WTC11 (cell line): Measurements from ENCODE around the gene FGF22. TPM values are rescaled to one million over a fixed set of nuclear protein-coding genes. Genes with fewer than 3 reads are reported as not detected.

Source experiments
- GRHL2 ChIP-seq: fragments of 250-450 bp; sonication (Bioruptor Pico); IDR thresholded peaks from 2 replicates; pipeline ENCODE4 v1.8.0; 2022; ENCODE audit warnings: mild to moderate bottlenecking, moderate library complexity; ENCODE audit not compliant: insufficient replicate concordance, severe bottlenecking
- IRF2 ChIP-seq: sonication (generic); formaldehyde crosslinking; IDR thresholded peaks from 2 replicates; pipeline ENCODE4 v1.8.0; 2022; ENCODE audit warnings: low read depth, missing genetic modification reagents, borderline replicate concordance
- MXD4 ChIP-seq: fragments of 250-450 bp; sonication (Bioruptor Pico); IDR thresholded peaks from 2 replicates; pipeline ENCODE4 v1.8.0; 2021; ENCODE audit warnings: mild to moderate bottlenecking, moderate library complexity, borderline replicate concordance
- NFATC4 ChIP-seq: fragments of 250-450 bp; sonication (Bioruptor Pico); IDR thresholded peaks from 2 replicates; pipeline ENCODE4 v1.9.0; 2021; ENCODE audit warnings: mild to moderate bottlenecking
- ZNF232 ChIP-seq: sonication (generic); formaldehyde crosslinking; IDR thresholded peaks from 2 replicates; pipeline ENCODE4 v1.8.0; 2022; ENCODE audit warnings: mild to moderate bottlenecking, missing genetic modification reagents
- total RNA-seq: library from RNA; stranded (reverse); gene quantifications from 3 replicates; pipeline ENCODE4 v1.2.3, GENCODE V29; 2021
- TF ChIP-seq, protein P1 (sequence below): sonication (generic); formaldehyde crosslinking; IDR thresholded peaks from 2 replicates; pipeline ENCODE4 v1.8.0; 2022; ENCODE audit warnings: missing genetic modification reagents
- TF ChIP-seq, protein P2 (sequence below): sonication (generic); formaldehyde crosslinking; IDR thresholded peaks from 2 replicates; pipeline ENCODE4 v1.8.1; 2023; ENCODE audit warnings: mild to moderate bottlenecking, missing genetic modification reagents, moderate library complexity
- TF ChIP-seq, protein P3 (sequence below): fragments of 250-450 bp; sonication (Bioruptor Pico); IDR thresholded peaks from 2 replicates; pipeline ENCODE4 v1.8.0; 2021; ENCODE audit warnings: mild to moderate bottlenecking
- TF ChIP-seq, protein P4 (sequence below): fragments of 200-600 bp; IDR thresholded peaks from 2 replicates; pipeline ENCODE4 v1.8.0; 2022; ENCODE audit warnings: antibody characterized with exemption
- TF ChIP-seq, protein P5 (sequence below): fragments of 250-450 bp; sonication (Bioruptor Pico); conservative IDR thresholded peaks from 2 replicates; pipeline ENCODE4 v1.9.0; 2021; ENCODE audit warnings: mild to moderate bottlenecking
- TF ChIP-seq, protein P6 (sequence below): fragments of 250-450 bp; sonication (Bioruptor Pico); IDR thresholded peaks from 2 replicates; pipeline ENCODE4 v1.9.0; 2021; ENCODE audit warnings: mild to moderate bottlenecking, borderline replicate concordance

The FGF22 gene
- total RNA-seq, 1 experiment from 2014 or later = 1.6 TPM

DNA sequence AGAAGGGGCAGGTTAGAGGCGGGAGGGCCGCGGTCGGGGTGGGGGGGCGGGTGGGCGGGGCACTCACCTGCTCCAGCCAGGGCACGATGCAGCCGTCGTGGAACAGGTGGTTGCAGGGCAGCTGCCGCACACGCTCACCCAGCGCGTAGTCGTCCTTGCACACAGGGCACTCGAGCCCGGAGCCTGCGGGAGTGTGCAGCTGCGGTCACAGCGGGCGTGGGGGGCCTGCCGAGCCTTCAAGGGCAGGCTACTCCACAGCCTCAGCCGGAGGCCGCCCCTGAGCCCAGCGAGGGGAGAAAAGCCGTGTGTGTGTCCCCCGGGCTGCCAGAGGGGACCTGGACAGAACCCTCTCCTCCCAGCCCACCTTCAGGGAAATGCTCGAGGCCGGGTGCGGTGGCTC lies 8.6 kb downstream of the FGF22 start (continued):
- TF ChIP-seq, protein P1, sequence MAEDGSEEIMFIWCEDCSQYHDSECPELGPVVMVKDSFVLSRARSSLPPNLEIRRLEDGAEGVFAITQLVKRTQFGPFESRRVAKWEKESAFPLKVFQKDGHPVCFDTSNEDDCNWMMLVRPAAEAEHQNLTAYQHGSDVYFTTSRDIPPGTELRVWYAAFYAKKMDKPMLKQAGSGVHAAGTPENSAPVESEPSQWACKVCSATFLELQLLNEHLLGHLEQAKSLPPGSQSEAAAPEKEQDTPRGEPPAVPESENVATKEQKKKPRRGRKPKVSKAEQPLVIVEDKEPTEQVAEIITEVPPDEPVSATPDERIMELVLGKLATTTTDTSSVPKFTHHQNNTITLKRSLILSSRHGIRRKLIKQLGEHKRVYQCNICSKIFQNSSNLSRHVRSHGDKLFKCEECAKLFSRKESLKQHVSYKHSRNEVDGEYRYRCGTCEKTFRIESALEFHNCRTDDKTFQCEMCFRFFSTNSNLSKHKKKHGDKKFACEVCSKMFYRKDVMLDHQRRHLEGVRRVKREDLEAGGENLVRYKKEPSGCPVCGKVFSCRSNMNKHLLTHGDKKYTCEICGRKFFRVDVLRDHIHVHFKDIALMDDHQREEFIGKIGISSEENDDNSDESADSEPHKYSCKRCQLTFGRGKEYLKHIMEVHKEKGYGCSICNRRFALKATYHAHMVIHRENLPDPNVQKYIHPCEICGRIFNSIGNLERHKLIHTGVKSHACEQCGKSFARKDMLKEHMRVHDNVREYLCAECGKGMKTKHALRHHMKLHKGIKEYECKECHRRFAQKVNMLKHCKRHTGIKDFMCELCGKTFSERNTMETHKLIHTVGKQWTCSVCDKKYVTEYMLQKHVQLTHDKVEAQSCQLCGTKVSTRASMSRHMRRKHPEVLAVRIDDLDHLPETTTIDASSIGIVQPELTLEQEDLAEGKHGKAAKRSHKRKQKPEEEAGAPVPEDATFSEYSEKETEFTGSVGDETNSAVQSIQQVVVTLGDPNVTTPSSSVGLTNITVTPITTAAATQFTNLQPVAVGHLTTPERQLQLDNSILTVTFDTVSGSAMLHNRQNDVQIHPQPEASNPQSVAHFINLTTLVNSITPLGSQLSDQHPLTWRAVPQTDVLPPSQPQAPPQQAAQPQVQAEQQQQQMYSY (CRISPR knock-in tag) = no peak
- TF ChIP-seq, protein P2, sequence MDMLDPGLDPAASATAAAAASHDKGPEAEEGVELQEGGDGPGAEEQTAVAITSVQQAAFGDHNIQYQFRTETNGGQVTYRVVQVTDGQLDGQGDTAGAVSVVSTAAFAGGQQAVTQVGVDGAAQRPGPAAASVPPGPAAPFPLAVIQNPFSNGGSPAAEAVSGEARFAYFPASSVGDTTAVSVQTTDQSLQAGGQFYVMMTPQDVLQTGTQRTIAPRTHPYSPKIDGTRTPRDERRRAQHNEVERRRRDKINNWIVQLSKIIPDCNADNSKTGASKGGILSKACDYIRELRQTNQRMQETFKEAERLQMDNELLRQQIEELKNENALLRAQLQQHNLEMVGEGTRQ (CRISPR knock-in tag) = no peak
- TF ChIP-seq, protein P3, sequence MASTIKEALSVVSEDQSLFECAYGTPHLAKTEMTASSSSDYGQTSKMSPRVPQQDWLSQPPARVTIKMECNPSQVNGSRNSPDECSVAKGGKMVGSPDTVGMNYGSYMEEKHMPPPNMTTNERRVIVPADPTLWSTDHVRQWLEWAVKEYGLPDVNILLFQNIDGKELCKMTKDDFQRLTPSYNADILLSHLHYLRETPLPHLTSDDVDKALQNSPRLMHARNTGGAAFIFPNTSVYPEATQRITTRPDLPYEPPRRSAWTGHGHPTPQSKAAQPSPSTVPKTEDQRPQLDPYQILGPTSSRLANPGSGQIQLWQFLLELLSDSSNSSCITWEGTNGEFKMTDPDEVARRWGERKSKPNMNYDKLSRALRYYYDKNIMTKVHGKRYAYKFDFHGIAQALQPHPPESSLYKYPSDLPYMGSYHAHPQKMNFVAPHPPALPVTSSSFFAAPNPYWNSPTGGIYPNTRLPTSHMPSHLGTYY (CRISPR knock-in tag) = no peak
- TF ChIP-seq GRHL2 (CRISPR knock-in tag) (no peak), MXD4 (CRISPR knock-in tag) (no peak), ZNF232 (CRISPR knock-in tag) (no peak), IRF2 (CRISPR knock-in tag) (no peak), NFATC4 (CRISPR knock-in tag) (no peak)
- TF ChIP-seq, protein P4, sequence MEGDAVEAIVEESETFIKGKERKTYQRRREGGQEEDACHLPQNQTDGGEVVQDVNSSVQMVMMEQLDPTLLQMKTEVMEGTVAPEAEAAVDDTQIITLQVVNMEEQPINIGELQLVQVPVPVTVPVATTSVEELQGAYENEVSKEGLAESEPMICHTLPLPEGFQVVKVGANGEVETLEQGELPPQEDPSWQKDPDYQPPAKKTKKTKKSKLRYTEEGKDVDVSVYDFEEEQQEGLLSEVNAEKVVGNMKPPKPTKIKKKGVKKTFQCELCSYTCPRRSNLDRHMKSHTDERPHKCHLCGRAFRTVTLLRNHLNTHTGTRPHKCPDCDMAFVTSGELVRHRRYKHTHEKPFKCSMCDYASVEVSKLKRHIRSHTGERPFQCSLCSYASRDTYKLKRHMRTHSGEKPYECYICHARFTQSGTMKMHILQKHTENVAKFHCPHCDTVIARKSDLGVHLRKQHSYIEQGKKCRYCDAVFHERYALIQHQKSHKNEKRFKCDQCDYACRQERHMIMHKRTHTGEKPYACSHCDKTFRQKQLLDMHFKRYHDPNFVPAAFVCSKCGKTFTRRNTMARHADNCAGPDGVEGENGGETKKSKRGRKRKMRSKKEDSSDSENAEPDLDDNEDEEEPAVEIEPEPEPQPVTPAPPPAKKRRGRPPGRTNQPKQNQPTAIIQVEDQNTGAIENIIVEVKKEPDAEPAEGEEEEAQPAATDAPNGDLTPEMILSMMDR = no peak
- TF ChIP-seq, protein P5, sequence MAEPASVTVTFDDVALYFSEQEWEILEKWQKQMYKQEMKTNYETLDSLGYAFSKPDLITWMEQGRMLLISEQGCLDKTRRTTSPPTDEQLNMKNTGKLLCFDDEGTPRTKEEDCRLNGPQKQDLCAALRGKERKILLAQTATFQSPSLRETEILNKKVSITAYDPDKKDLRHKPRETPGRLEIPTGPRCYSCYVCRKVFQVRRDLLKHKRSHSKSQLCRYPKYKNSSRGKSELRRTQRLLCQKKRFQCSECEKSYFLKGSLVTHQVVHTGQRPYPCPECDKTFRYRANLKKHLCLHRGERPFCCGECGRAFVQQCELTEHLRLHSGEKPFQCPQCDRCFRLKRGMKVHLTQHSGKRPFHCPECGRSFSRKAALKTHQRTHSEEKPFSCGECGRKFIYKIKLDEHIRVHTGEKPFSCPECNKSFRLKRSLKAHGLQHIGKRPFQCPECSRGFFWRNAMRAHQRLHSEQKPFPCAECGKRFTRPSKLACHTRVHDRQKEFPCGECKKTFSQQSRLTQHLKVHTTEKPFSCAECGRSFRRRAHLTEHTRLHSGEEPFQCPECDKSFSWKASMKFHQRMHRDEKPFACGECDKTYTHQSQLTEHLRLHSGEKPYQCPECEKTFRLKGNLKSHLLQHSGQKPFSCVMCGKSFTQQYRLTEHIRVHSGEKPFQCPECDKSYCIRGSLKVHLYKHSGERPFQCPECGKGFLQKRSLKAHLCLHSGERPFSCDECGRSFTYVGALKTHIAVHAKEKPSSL (CRISPR knock-in tag) = no peak
- TF ChIP-seq, protein P6, sequence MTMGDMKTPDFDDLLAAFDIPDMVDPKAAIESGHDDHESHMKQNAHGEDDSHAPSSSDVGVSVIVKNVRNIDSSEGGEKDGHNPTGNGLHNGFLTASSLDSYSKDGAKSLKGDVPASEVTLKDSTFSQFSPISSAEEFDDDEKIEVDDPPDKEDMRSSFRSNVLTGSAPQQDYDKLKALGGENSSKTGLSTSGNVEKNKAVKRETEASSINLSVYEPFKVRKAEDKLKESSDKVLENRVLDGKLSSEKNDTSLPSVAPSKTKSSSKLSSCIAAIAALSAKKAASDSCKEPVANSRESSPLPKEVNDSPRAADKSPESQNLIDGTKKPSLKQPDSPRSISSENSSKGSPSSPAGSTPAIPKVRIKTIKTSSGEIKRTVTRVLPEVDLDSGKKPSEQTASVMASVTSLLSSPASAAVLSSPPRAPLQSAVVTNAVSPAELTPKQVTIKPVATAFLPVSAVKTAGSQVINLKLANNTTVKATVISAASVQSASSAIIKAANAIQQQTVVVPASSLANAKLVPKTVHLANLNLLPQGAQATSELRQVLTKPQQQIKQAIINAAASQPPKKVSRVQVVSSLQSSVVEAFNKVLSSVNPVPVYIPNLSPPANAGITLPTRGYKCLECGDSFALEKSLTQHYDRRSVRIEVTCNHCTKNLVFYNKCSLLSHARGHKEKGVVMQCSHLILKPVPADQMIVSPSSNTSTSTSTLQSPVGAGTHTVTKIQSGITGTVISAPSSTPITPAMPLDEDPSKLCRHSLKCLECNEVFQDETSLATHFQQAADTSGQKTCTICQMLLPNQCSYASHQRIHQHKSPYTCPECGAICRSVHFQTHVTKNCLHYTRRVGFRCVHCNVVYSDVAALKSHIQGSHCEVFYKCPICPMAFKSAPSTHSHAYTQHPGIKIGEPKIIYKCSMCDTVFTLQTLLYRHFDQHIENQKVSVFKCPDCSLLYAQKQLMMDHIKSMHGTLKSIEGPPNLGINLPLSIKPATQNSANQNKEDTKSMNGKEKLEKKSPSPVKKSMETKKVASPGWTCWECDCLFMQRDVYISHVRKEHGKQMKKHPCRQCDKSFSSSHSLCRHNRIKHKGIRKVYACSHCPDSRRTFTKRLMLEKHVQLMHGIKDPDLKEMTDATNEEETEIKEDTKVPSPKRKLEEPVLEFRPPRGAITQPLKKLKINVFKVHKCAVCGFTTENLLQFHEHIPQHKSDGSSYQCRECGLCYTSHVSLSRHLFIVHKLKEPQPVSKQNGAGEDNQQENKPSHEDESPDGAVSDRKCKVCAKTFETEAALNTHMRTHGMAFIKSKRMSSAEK (CRISPR knock-in tag) = no peak
